ENCODE measurements around the gene TEKTIP1. TPM values are rescaled to one million over a fixed set of nuclear protein-coding genes. Genes with fewer than 3 reads are reported as not detected.

Gene TEKTIP1
- total and polyA plus RNA-seq, 10 of the 15 experiments (the other 5 are each of a cell fraction or from before 2014, with no cell fraction given): 0.18 to 2.6 (median 0.60) TPM; not detected in 5

GRCh38 chr19:3524904-3525451 is 14.0 kb upstream of the TEKTIP1 start:
- no TSS peak for BruUV-seq (replicated peaks)

GRCh38 chr19:3526507-3527237 is 12.3 kb upstream of the TEKTIP1 start:
- Histone ChIP-seq H3K4me1 (ENCODE audit: control insufficient read depth, insufficient read depth, low read length) (no peaks in the 10 kb centered on the region), H3K4me3 (no peak overlapping the region), H3K27ac (ENCODE audit: control insufficient read depth, insufficient read depth) (no peak overlapping the region), H3K9ac (ENCODE audit: control insufficient read depth, insufficient read depth, low read length) (no peak overlapping the region), H3K4me2 (ENCODE audit: control insufficient read depth, insufficient read depth) (no peak overlapping the region), H4K20me1 (ENCODE audit: control insufficient read depth, insufficient read depth) (no peaks in the 10 kb centered on the region), H3K36me3 (ENCODE audit: control insufficient read depth in 2 of 2, insufficient read depth in 2 of 2, low read length in 1 of 2) (peaks cover 2 to 41% of the 10 kb centered on the region in 2 experiments; a peak in 3 of 4 replicates), H3K9me3 (replicated peaks; ENCODE audit: control insufficient read depth, insufficient read depth, low read length) (no peaks in the 10 kb centered on the region), H3K79me2 (ENCODE audit: control insufficient read depth, insufficient read depth, low read length) (no peaks in the 10 kb centered on the region; the same call in 1 of the 2 replicates), H3K27me3 (replicated peaks in 1 of 2; ENCODE audit: control insufficient read depth in 2 of 2, insufficient read depth in 2 of 2, low read length in 1 of 2) (no peaks in the 10 kb centered on the region), H2AFZ (ENCODE audit: control insufficient read depth, low read depth, low read length) (no peak overlapping the region)
- CTCF ChIA-PET: interaction anchor here (0.9 kb wide), 1 partner anchor 19 kb away, joined by 3 read pairs; no protein-coding TSS in a partner anchor
- intact Hi-C loops (cut with micrococcal nuclease; ENCODE audit: unreplicated experiment) (no loop called here), in situ Hi-C loops (cut with MboI) (no loop called here)
- POLR2A ChIA-PET: interaction anchor here (0.5 kb wide), 1 partner anchor 107 kb away, joined by 3 read pairs; no protein-coding TSS in a partner anchor
- 98% methylated on average over 21 of the region's 28 CpGs for WGBS (ENCODE audit: insufficient coverage, insufficient replicate concordance, low lambda C conversion rate, missing lambda C conversion rate)
- no peak for DNase-seq (ENCODE audit: low read depth, low spot score)
- RAD21 ChIA-PET (ENCODE audit: unreplicated experiment): no interaction called here
- FAIRE-seq: no peak
- no peak for ATAC-seq
- BruUV-seq (replicated peaks): no TSS peak
- TF ChIP-seq IRF5 (IDR thresholded peaks at IDR 0.05; ENCODE audit: borderline replicate concordance) (no peak), SP1 (IDR thresholded peaks at IDR 0.05; ENCODE audit: low read depth, low read length) (no peak)
- SMC1A ChIA-PET (ENCODE audit: uncharacterized antibody, unreplicated experiment): no interaction called here

More at GRCh38 chr19:3524904-3525451, 14.0 kb upstream of the TEKTIP1 start:
- FAIRE-seq: no peak
- 83% methylated on average over 14 of the region's 20 CpGs for WGBS (ENCODE audit: insufficient coverage, insufficient replicate concordance, low lambda C conversion rate, missing lambda C conversion rate)
- RAD21 ChIA-PET (ENCODE audit: unreplicated experiment): no interaction called here
- H3K79me2 ChIP-seq (ENCODE audit: control insufficient read depth, insufficient read depth, low read length): no peaks in the 10 kb centered on the region; the same call in none of the 2 replicates
- H3K27me3 ChIP-seq (replicated peaks in 1 of 2; ENCODE audit: control insufficient read depth in 2 of 2, insufficient read depth in 2 of 2, low read length in 1 of 2): no peaks in the 10 kb centered on the region
- CTCF ChIA-PET: no interaction called here
- H2AFZ ChIP-seq (ENCODE audit: control insufficient read depth, low read depth, low read length): no peak overlapping the region
- H3K4me2 ChIP-seq (ENCODE audit: control insufficient read depth, insufficient read depth): no peak overlapping the region
- no peaks in the 10 kb centered on the region for H3K9me3 ChIP-seq (replicated peaks; ENCODE audit: control insufficient read depth, insufficient read depth, low read length)
- TF ChIP-seq PML (IDR thresholded peaks at IDR 0.05; ENCODE audit: low read length) (no peak), POLR2A (IDR thresholded peaks at IDR 0.05; ENCODE audit: low read depth, low read length) (0 out of 2 replicates have a peak, but pooled peaks have one; percentile 34)
- intact Hi-C loops (cut with micrococcal nuclease; ENCODE audit: unreplicated experiment) (no loop called here), in situ Hi-C loops (cut with MboI) (no loop called here)
- no peaks in the 10 kb centered on the region for H4K20me1 ChIP-seq (ENCODE audit: control insufficient read depth, insufficient read depth)
- H3K36me3 ChIP-seq (ENCODE audit: control insufficient read depth in 2 of 2, insufficient read depth in 2 of 2, low read length in 1 of 2): peaks cover 2 to 39% of the 10 kb centered on the region in 2 experiments; a peak in 3 of 4 replicates
- DNase-seq (ENCODE audit: low read depth, low spot score): no peak
- no peaks in the 10 kb centered on the region for H3K4me1 ChIP-seq (ENCODE audit: control insufficient read depth, insufficient read depth, low read length)
- H3K9ac ChIP-seq (ENCODE audit: control insufficient read depth, insufficient read depth, low read length): no peak overlapping the region
- no peak for ATAC-seq
- no peak overlapping the region for H3K27ac ChIP-seq (ENCODE audit: control insufficient read depth, insufficient read depth)
- H3K4me3 ChIP-seq: no peak overlapping the region
- POLR2A ChIA-PET: no interaction called here
- SMC1A ChIA-PET (ENCODE audit: uncharacterized antibody, unreplicated experiment): no interaction called here
